Adrenal gland (tissue), 5 donors: Measurements from ENCODE around the gene MKLN1.

Source experiments
- POLR2A ChIP-seq, 2 donors: fragments of 450-650 bp; IDR thresholded peaks; one replicate each; pipeline ENCODE4 v1.6.1; 2017; ENCODE audit warnings: antibody characterized with exemption in 2 of 2, mild to moderate bottlenecking in 2 of 2, moderate library complexity in 1 of 2
- TF ChIP-seq, protein P1 (sequence below), 6 experiments: fragments of 450-650 bp in 4 of 6; fragments of 200-600 bp in 2 of 6; sonication (generic) in 1 of 6; IDR thresholded peaks; 1 replicate in 5 of 6; 2 replicates in 1 of 6; pipeline versions ENCODE4 v1.5.1 to v1.8.0; 2016 to 2021; ENCODE audit warnings: antibody characterized with exemption in 6 of 6, mild to moderate bottlenecking in 2 of 6, moderate library complexity in 1 of 6
- donor health status: DM: no; HTN: no; CAD: no.

GRCh38 chr7:131455546-131455945 lies 127.9 kb downstream of the MKLN1 start:
- no peak for TF ChIP-seq POLR2A (IDR thresholded peaks at IDR 0.05)
- TF ChIP-seq, protein P1, sequence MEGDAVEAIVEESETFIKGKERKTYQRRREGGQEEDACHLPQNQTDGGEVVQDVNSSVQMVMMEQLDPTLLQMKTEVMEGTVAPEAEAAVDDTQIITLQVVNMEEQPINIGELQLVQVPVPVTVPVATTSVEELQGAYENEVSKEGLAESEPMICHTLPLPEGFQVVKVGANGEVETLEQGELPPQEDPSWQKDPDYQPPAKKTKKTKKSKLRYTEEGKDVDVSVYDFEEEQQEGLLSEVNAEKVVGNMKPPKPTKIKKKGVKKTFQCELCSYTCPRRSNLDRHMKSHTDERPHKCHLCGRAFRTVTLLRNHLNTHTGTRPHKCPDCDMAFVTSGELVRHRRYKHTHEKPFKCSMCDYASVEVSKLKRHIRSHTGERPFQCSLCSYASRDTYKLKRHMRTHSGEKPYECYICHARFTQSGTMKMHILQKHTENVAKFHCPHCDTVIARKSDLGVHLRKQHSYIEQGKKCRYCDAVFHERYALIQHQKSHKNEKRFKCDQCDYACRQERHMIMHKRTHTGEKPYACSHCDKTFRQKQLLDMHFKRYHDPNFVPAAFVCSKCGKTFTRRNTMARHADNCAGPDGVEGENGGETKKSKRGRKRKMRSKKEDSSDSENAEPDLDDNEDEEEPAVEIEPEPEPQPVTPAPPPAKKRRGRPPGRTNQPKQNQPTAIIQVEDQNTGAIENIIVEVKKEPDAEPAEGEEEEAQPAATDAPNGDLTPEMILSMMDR (IDR thresholded peaks at IDR 0.05) = no peak
